Neural progenitor cell (in vitro differentiated cells): ENCODE results near the gene SLC23A1. TPM values are rescaled to one million over a fixed set of nuclear protein-coding genes. Genes with fewer than 3 reads are reported as not detected.
A peak's percentile ranks its signal among the peaks of the same experiment; 100 is the strongest.

Experiments used
- DNase-seq: peaks from one replicate; pipeline ENCODE4 v3.0.0-alpha.2; 2016; ENCODE audit warnings: low spot score
- H2AFZ ChIP-seq: fragments of 200-600 bp; sonication (generic); replicated peaks from 2 replicates; pipeline ENCODE4 v1.6.1; 2016; ENCODE audit warnings: antibody characterized with exemption
- H3F3A ChIP-seq: fragments of 200-600 bp; sonication (generic); 2 replicates; pipeline ENCODE4 v1.6.1; 2016; ENCODE audit warnings: antibody characterized with exemption, low read depth
- H3K27ac ChIP-seq: fragments of 200-600 bp; sonication (generic); 2 replicates; pipeline ENCODE4 v1.5.1; 2016; ENCODE audit warnings: mild to moderate bottlenecking
- H3K27me3 ChIP-seq: fragments of 200-600 bp; sonication (generic); 2 replicates; pipeline ENCODE4 v1.6.1; 2016; ENCODE audit warnings: mild to moderate bottlenecking, moderate library complexity
- H3K36me3 ChIP-seq: fragments of 200-600 bp; sonication (generic); 2 replicates; pipeline ENCODE4 v1.5.1; 2016
- H3K4me1 ChIP-seq: fragments of 200-600 bp; sonication (generic); 2 replicates; pipeline ENCODE4 v1.6.1; 2016; ENCODE audit warnings: mixed run types
- H3K4me2 ChIP-seq: fragments of 200-600 bp; sonication (generic); 2 replicates; pipeline ENCODE4 v1.6.1; 2016
- H3K4me3 ChIP-seq: fragments of 200-600 bp; sonication (generic); 2 replicates; pipeline ENCODE4 v1.5.1; 2016
- H3K79me2 ChIP-seq: fragments of 200-600 bp; sonication (generic); 2 replicates; pipeline ENCODE4 v1.6.1; 2016; ENCODE audit warnings: low read depth
- H3K9ac ChIP-seq: fragments of 200-600 bp; sonication (generic); 2 replicates; pipeline ENCODE4 v1.6.1; 2016
- H3K9me3 ChIP-seq: fragments of 200-600 bp; sonication (generic); 2 replicates; pipeline ENCODE4 v1.5.1; 2016; ENCODE audit warnings: low read depth
- H4K20me1 ChIP-seq: fragments of 200-600 bp; sonication (generic); 2 replicates; pipeline ENCODE4 v1.6.1; 2016; ENCODE audit warnings: low read depth
- H3K27ac Mint-ChIP-seq: 3 replicates; pipeline ENCODE4 v1.8.0; 2021; ENCODE audit warnings: mixed read lengths
- H3K27me3 Mint-ChIP-seq: 2 replicates; pipeline ENCODE4 v1.8.0; 2022; ENCODE audit warnings: low read depth, mild to moderate bottlenecking, inconsistent platforms, moderate library complexity, mixed read lengths; ENCODE audit not compliant: insufficient read depth
- H3K36me3 Mint-ChIP-seq: 3 replicates; pipeline ENCODE4 v1.8.0; 2021; ENCODE audit warnings: mixed read lengths
- H3K4me1 Mint-ChIP-seq: 3 replicates; pipeline ENCODE4 v1.8.0; 2021; ENCODE audit warnings: mixed read lengths
- H3K4me3 Mint-ChIP-seq: 3 replicates; pipeline ENCODE4 v1.8.0; 2021; ENCODE audit warnings: mild to moderate bottlenecking, moderate library complexity, mixed read lengths
- H3K9me3 Mint-ChIP-seq: 3 replicates; pipeline ENCODE4 v1.8.0; 2020; ENCODE audit warnings: mixed read lengths
- CTCF ChIP-seq: fragments of 200-600 bp; sonication (generic); IDR thresholded peaks from 2 replicates; pipeline ENCODE4 v1.5.1; 2017; ENCODE audit warnings: antibody characterized with exemption, mild to moderate bottlenecking
- EZH2 ChIP-seq: fragments of 200-600 bp; sonication (generic); IDR thresholded peaks from 2 replicates; pipeline ENCODE4 v1.6.1; 2017; ENCODE audit warnings: antibody characterized with exemption, mild to moderate bottlenecking, moderate library complexity
- EZH2phosphoT487 ChIP-seq: fragments of 200-600 bp; sonication (generic); IDR thresholded peaks from 2 replicates; pipeline ENCODE4 v1.6.1; 2017; ENCODE audit warnings: antibody characterized with exemption
- total RNA-seq: library from RNA; depleted of rRNA; stranded (reverse); fragments of >200 nt; gene quantifications from 2 replicates; pipeline ENCODE4 v1.2.3, GENCODE V29; 2015; ENCODE audit warnings: low replicate concordance

SLC23A1 gene
- total RNA-seq, 1 donor from 2014 or later: not detected

- Mint-ChIP-seq H3K36me3 (peaks cover 1% of the 10 kb centered on the region), H3K9me3 (no peaks in the 10 kb centered on the region), H3K27ac (peak within 1 kb of the TSS; percentile 100), H3K4me1 (peaks cover 29% of the 10 kb centered on the region), H3K4me3 (peak within 1 kb of the TSS; percentile 95), H3K27me3 (no peaks in the 10 kb centered on the region)
- H3K9ac ChIP-seq: peak within 1 kb of the TSS; percentile 35
- peak within 1 kb of the TSS; percentile 88 for H2AFZ ChIP-seq
- no peaks in the 10 kb centered on the region for H3K36me3 ChIP-seq
- TF ChIP-seq CTCF: no peak
- no peak for TF ChIP-seq EZH2
- no peak for TF ChIP-seq EZH2phosphoT487
- peak; percentile 99 for DNase-seq
- no peaks in the 10 kb centered on the region for H3K27me3 ChIP-seq
- no peaks in the 10 kb centered on the region for H3K9me3 ChIP-seq
- H3K4me1 ChIP-seq: peaks cover 6% of the 10 kb centered on the region
- peaks cover 24% of the 10 kb centered on the region for H3F3A ChIP-seq
- H4K20me1 ChIP-seq: no peaks in the 10 kb centered on the region
- no peaks in the 10 kb centered on the region for H3K79me2 ChIP-seq
- H3K4me3 ChIP-seq: peak within 1 kb of the TSS; percentile 59
- peak within 1 kb of the TSS; percentile 83 for H3K4me2 ChIP-seq
- H3K27ac ChIP-seq: peak within 1 kb of the TSS; percentile 86
Measured at GRCh38 chr5:139403787-139404483, 20.8 kb upstream of the SLC23A1 start, which contains the start of gene SPATA24. Gene SPATA24 (minus strand): TSS chr5:139404089. CDS start chr5:139404060, 29 bp downstream.

- H2AFZ ChIP-seq: peak overlapping the region; percentile 88
Measured at GRCh38 chr5:139403418-139403786, 20.3 kb upstream of the SLC23A1 start.

GRCh38 chr5:139402561-139403158 is 19.6 kb upstream of the SLC23A1 start:
- Mint-ChIP-seq H3K9me3 (no peaks in the 10 kb centered on the region), H3K36me3 (peaks cover 6% of the 10 kb centered on the region), H3K27me3 (no peaks in the 10 kb centered on the region), H3K4me1 (peaks cover 29% of the 10 kb centered on the region), H3K27ac (no peak overlapping the region), H3K4me3 (peak overlapping the region; percentile 95)
- Histone ChIP-seq H3K79me2 (no peaks in the 10 kb centered on the region), H3K4me2 (no peak overlapping the region), H2AFZ (no peak overlapping the region), H3F3A (peaks cover 24% of the 10 kb centered on the region), H3K4me1 (peaks cover 6% of the 10 kb centered on the region), H3K27ac (no peak overlapping the region), H3K27me3 (no peaks in the 10 kb centered on the region), H3K9ac (no peak overlapping the region), H4K20me1 (no peaks in the 10 kb centered on the region), H3K36me3 (no peaks in the 10 kb centered on the region), H3K9me3 (no peaks in the 10 kb centered on the region), H3K4me3 (no peak overlapping the region)
- peak; percentile 49 for DNase-seq
- TF ChIP-seq CTCF: peak; percentile 63
- TF ChIP-seq EZH2phosphoT487: no peak

More at GRCh38 chr5:139403418-139403786, 20.3 kb upstream of the SLC23A1 start:
- Histone ChIP-seq H3K4me3 (peak overlapping the region; percentile 59), H3K27me3 (no peaks in the 10 kb centered on the region), H3K4me1 (peaks cover 6% of the 10 kb centered on the region), H3K36me3 (no peaks in the 10 kb centered on the region), H3K9ac (no peak overlapping the region), H4K20me1 (no peaks in the 10 kb centered on the region), H3K4me2 (peak overlapping the region; percentile 83), H3K79me2 (no peaks in the 10 kb centered on the region), H3F3A (peaks cover 24% of the 10 kb centered on the region), H3K9me3 (no peaks in the 10 kb centered on the region), H3K27ac (peak overlapping the region; percentile 86)
- peaks cover 29% of the 10 kb centered on the region for H3K4me1 Mint-ChIP-seq
- no peaks in the 10 kb centered on the region for H3K9me3 Mint-ChIP-seq
- H3K36me3 Mint-ChIP-seq: peaks cover 1% of the 10 kb centered on the region
- peak overlapping the region; percentile 95 for H3K4me3 Mint-ChIP-seq
- DNase-seq: no peak
- H3K27me3 Mint-ChIP-seq: no peaks in the 10 kb centered on the region
- H3K27ac Mint-ChIP-seq: peak overlapping the region; percentile 100
- no peak for TF ChIP-seq EZH2
- TF ChIP-seq EZH2phosphoT487: no peak
- TF ChIP-seq CTCF: no peak
